ENCODE data around the gene PCCA.
"Not testable (repeated sequence)": the region's sequence is repeated elsewhere in the genome, so short reads cannot be mapped to it uniquely, and the experiment has no call there.

Gene PCCA

GRCh38 chr13:100098445-100099116, 9.7 kb downstream of the PCCA start:
- no peak for DNase-seq

- not testable (repeated sequence) for DNase-seq
Observed at GRCh38 chr13:100099117-100099445, 10.2 kb downstream of the PCCA start.

GRCh38 chr13:100100115-100100879, 11.4 kb downstream of the PCCA start:
- DNase-seq: no peak

GRCh38 chr13:100102042-100102441, 13.1 kb downstream of the PCCA start:
- no peak for DNase-seq

- no peak for DNase-seq
Observed at GRCh38 chr13:100106005-100106404, 17.1 kb downstream of the PCCA start.

- DNase-seq: no peak
Observed at GRCh38 chr13:100106705-100107104, 17.8 kb downstream of the PCCA start.

GRCh38 chr13:100108913-100109507, 20.1 kb downstream of the PCCA start:
- no peak for DNase-seq

GRCh38 chr13:100110269-100110668, 21.4 kb downstream of the PCCA start:
- DNase-seq: no peak

- DNase-seq: no peak
Observed at GRCh38 chr13:100112186-100112838, 23.4 kb downstream of the PCCA start.

GRCh38 chr13:100115693-100116254, 26.9 kb downstream of the PCCA start:
- no peak for DNase-seq

GRCh38 chr13:100124265-100124664, 35.4 kb downstream of the PCCA start:
- DNase-seq: peak; percentile 30

GRCh38 chr13:100125946-100126345, 37.1 kb downstream of the PCCA start:
- no peak for DNase-seq

GRCh38 chr13:100128373-100128772, 39.5 kb downstream of the PCCA start:
- peak; percentile 10 for DNase-seq

GRCh38 chr13:100128838-100129237, 39.9 kb downstream of the PCCA start:
- DNase-seq: no peak

- peak; percentile 34 for DNase-seq
Observed at GRCh38 chr13:100129605-100130004, 40.7 kb downstream of the PCCA start.

GRCh38 chr13:100130092-100130491, 41.2 kb downstream of the PCCA start:
- no peak for DNase-seq

GRCh38 chr13:100130930-100131511, 42.1 kb downstream of the PCCA start:
- DNase-seq: no peak

- no peak for DNase-seq
Observed at GRCh38 chr13:100131863-100132574, 43.1 kb downstream of the PCCA start.

GRCh38 chr13:100138859-100139491, 50.1 kb downstream of the PCCA start:
- DNase-seq: no peak

- no peak for DNase-seq
Observed at GRCh38 chr13:100139817-100140216, 50.9 kb downstream of the PCCA start.

GRCh38 chr13:100140441-100140840, 51.5 kb downstream of the PCCA start:
- no peak for DNase-seq

- DNase-seq: not testable (repeated sequence)
Observed at GRCh38 chr13:100141461-100141961, 52.6 kb downstream of the PCCA start.

Measured in GDM1 (cell line).